VCaP (cell line): ENCODE results near the gene CCDC69.
A peak's percentile ranks its signal among the peaks of the same experiment; 100 is the strongest.

Experiments
- H3K27ac ChIP-seq: fragments of 450-650 bp; 2 replicates; pipeline ENCODE4 v1.5.1; 2017
- CTCF ChIP-seq: fragments of 450-650 bp; conservative IDR thresholded peaks from 2 replicates; pipeline ENCODE4 v1.5.1; 2017; ENCODE audit warnings: mild to moderate bottlenecking, moderate library complexity

Gene CCDC69

GRCh38 chr5:151234476-151235238, 10.8 kb upstream of the CCDC69 start:
- TF ChIP-seq CTCF, result no peak
- peak overlapping the region; percentile 8; the same call in 1 of the 2 replicates for H3K27ac ChIP-seq

GRCh38 chr5:151233616-151234085, 9.8 kb upstream of the CCDC69 start:
- H3K27ac ChIP-seq, result no peak overlapping the region
- TF ChIP-seq CTCF, result no peak

GRCh38 chr5:151231359-151231758, 7.5 kb upstream of the CCDC69 start:
- H3K27ac ChIP-seq, result no peak overlapping the region
- no peak for TF ChIP-seq CTCF

- H3K27ac ChIP-seq, result no peak overlapping the region
- no peak for TF ChIP-seq CTCF
Observed at GRCh38 chr5:151230048-151230680, 6.3 kb upstream of the CCDC69 start.

- H3K27ac ChIP-seq, result no peak overlapping the region
- no peak for TF ChIP-seq CTCF
Observed at GRCh38 chr5:151228986-151229385, 5.1 kb upstream of the CCDC69 start.

- no peak overlapping the region for H3K27ac ChIP-seq
- no peak for TF ChIP-seq CTCF
Observed at GRCh38 chr5:151227918-151228447, 4.1 kb upstream of the CCDC69 start.

- H3K27ac ChIP-seq, result no peak overlapping the region
Observed at GRCh38 chr5:151225475-151225874, 1.6 kb upstream of the CCDC69 start.

More at GRCh38 chr5:151225475-151225874, 1.6 kb upstream of the CCDC69 start:
- no peak for TF ChIP-seq CTCF
